Measurements from ENCODE around the gene ORC1.

The ORC1 gene

DNA sequence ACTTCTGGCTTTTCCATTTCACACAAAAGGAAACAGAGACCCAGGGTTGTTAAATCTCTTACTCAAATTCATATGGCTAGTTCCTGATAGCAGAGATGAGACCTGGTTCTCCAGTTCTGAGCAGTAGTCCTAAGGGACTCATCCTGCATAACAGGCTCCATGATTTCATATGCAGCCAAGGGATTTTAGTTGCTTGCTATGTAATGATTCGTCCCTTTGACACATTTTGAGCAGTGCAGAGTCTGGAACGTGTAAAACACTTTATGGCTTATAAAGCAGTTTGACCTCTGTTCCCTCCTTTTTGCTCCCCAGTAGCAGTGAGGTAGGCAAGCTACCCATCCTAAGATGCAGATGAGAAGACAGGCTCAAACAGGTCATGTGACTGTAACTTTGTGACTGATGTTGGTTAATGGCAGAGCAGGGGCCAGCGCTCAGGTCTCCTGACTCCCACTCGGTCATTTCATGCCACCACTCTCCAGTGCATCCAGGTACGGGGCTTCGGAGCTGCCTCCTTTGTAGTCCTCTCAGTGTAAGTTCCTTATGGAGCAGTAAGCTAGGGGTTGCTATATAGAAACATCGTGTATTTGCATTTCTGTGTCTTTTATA lies 62.5 kb downstream of the ORC1 start:
- DNase-seq (ENCODE audit: low spot score) = no peak

DNA sequence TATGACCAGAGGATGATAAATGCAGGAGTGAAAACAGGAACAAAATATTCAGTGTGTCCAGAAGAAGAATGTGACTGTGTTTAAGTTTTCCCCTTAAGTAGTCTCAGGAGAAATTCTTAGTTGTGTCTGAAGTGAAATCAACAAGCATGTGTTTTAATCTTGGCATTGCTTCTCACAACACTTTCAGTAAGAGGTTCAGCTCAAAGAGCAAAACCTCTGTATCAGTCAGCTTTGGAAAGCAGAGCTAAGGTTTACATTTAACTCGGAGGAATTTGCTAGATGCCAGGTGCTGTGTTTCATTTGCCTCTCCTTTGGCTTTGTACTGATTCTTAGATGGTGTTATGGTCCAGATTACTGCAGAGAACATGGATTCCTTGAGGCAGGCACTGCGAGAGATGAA lies 66.8 kb downstream of the ORC1 start:
- DNase-seq (ENCODE audit: low spot score) = no peak

DNA sequence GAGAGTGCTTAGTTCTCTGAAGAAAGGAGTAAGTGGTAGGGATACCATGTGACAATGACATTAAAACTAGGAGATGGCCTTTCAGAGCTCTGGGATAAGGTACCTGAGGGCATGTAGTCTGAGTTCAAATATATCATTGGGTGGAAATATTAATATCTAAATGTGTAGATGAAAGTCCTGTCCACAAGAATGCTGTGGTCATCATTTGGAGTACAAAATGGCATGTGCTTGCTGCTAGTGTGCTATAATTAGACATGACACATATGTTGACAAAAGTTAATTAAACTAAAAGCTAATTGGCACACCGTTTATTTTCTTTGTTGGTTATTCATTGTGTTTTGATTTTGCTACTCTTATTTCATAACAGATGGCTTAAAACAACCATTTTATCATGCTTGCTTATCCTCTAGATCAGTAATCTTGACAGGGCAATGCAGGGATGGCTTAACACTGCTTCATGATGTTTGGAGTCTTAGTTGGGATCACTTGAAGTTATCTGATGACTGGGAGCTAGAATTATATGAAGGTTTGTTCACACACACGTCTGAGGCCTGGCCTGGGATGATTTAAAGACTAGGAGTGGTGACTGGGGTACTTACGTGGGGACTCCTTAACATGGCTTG lies 69.2 kb downstream of the ORC1 start:
- DNase-seq (ENCODE audit: low spot score) = no peak

DNA sequence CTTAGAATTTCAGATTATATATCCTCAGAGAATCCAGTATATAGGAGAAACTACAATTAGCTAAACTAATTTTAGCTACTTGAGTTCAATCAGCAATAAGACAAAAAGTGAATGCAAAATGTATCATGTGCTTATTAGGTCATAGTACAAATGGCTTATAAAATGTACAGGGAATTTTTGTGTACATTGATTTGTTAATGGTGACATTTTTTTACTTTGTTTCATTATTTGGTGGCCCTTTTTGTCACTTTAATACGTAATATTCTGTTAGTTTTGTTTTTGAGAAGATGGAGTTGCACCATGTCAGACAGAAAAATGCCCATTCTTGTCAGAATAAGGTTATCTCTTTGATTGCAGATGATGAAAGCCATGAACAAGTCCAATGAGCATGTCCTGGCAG lies 71.8 kb downstream of the ORC1 start:
- DNase-seq (ENCODE audit: low spot score) = no peak

DNA sequence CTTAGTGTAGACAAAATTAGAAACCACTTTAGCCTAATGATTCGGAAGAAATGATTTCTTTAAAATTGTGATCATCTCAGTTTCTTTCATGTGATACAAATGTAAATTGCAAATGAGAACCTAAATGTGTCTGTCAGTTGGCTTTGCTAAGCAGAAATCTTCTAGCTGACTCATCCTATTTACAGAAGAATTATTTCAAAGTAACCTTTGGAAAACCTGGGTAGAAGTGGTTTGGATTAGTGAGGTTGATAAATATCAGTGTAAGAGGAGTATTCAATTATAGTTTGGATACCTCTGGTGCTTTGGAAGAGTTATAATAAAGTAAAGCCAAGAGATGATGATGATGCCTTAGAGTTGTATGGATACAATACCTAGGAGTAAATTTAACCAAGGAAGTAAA lies 75.6 kb downstream of the ORC1 start:
- no peak for DNase-seq (ENCODE audit: low spot score)

DNA sequence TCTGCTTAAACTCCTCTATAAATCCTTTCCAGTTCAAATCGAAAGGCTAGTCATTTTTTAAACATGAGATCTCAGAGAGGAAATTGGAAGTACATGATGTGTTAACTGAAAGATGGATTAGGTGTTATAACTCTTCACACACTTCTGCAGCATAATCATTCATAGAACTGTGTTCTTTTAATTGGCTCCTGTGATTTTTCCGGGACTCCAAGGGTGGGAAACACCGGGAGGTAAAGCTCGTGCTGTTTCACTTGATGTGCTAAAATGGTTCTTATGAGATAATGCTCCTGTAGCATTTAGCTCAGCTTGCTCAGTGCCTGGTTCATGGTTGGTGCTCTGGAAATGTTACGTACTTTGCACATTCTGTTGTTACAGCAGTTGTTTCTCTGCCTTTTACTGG lies 78.4 kb downstream of the ORC1 start:
- no peak for DNase-seq (ENCODE audit: low spot score)

DNA sequence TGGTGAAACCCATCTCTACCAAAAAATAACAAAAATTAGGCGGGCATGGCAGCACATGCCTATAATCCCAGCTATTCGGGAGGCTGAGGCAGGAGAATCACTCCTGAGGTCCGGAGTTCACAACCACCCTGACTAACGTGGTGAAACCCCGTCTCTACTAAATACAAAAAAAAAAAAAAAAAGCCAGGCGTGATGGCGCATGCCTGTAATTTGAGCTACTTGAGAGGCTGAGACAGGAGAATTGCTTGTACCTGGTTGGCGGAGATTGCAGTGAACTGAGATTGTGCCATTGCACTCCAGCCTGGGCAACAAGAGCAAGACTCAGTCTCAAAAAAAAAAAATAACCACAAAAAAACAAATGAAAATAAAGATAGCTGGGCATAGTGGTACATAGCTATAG lies 80.5 kb downstream of the ORC1 start:
- no peak for DNase-seq (ENCODE audit: low spot score)
